GM19397 (cell line): ENCODE data around the gene UBR7.

Source experiments
- ATAC-seq: cut with Tn5 transposase; IDR thresholded peaks from one replicate; pipeline ENCODE4 v1.9.1; 2021; ENCODE audit warnings: mild to moderate bottlenecking, moderate library complexity; ENCODE audit not compliant: unreplicated experiment

UBR7 gene

DNA sequence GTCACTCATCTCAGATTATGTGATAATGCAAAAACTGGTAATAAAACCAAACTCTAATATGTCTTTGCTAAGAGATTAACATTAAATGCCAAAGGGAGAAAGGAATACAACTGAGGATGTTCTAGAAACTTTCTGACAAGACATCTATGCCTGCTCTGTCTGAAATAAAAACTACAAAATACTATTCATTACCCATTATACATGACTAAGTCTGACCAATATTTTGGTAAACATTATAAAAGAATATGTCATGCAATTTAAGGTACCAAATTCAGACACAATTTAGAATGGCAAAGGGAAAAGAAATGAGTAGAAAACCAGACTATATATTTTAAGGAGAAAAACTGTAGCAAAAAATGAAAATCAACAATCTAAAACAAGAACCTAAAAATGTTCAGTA, 39.5 kb downstream of the UBR7 start:
- ATAC-seq: no peak

DNA sequence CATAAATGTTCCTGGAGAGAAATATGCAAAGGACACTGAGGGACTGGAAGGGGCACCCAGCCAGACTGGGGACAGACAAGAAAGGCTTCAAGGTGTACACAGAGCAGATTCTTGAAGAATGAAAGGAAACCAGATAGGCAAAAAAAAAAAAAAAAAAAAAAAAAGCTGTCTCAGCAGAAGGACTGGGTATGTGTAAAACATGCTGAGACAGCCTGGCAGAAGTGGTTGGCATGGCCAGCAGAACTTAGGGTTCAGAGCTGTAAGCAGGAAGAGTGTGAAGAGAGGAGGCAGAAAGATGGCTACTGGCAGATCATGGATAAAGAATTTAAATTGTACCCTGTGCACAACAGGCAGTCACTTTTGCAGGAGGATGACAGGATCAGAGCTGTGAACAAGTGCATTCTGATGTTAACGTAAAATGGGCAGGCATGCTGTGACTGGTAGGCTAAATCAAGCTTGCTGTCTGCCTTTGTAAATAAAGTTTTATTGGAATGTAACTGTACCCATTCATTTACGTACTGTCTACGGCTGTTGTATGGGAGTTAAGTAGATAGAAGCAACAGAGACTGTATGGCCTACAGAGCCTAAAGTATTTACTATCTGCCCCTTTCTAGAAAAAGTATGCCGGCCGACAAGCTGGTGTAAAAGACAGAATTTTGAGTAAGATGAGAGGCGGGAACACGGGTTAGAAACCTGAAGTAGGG, 42.2 kb downstream of the UBR7 start:
- no peak for ATAC-seq

- ATAC-seq: no peak
Observed at GRCh38 chr14:93262446-93262845, 55.4 kb downstream of the UBR7 start.

- no peak for ATAC-seq
Observed at GRCh38 chr14:93263416-93263815, 56.4 kb downstream of the UBR7 start.

GRCh38 chr14:93266127-93266526, 59.1 kb downstream of the UBR7 start:
- ATAC-seq: no peak

DNA sequence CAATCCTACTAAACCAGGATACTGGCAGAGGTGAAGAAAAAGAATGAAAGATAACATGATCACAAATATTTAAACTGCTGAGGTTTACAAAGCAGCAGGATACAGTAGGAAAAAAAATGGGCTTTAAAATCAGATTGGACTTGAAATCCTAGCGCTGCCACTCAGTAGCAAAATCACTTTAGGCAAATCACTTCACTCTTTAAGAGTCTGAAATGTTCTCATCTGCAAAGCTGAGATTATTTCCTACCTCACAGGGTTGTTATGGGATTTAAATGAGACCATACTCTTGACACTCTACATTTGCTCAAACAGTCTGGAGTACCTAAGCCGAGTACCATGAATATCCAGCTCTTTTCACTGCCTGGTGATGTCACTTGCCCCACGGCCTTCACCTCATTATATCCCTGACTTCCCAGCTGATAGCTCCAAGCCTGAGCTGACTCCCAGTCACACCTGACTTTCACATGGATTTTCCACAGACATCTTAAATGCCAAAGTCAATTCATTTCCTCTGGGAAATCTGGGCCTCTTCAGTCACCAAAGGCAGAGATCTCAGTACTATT, 60.2 kb downstream of the UBR7 start:
- ATAC-seq: no peak

- ATAC-seq: no peak
Observed at GRCh38 chr14:93268406-93268805, 61.4 kb downstream of the UBR7 start.

DNA sequence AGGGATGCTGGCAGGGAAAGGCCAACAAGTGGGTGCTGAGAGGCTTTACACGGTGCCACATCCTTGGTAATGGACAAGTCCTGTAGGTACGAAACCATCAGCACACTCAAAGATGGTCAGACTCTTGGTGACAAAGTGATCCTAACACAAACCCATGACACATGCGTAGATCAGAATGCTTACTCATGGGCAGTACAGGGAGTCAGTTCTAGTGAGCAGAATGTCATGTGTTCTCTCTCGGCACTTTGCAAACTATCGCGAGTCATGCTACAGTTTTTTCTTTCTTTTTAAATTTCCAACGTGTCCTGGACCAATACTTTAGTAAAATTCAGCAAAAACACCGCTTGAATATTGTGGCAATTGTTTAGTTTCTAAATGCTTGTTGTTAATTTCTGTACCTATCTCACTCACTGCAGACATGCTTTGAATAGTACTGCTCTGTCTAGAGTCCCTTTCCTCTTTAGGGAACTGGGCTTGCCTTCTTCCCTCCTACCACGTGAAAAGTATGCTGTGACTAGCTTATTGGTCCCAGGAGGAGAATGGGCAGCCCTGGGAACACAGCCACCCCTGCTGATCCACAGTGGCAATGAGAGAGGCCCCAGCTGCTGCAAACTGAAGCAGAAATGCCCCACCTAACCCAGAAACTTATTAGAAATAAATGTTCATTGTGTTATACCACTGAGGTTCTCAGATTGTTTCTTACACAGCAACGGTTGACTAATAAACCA, 62.4 kb downstream of the UBR7 start:
- ATAC-seq: no peak

- no peak for ATAC-seq
Observed at GRCh38 chr14:93271111-93271510, 64.1 kb downstream of the UBR7 start.

- ATAC-seq: no peak
Observed at GRCh38 chr14:93274055-93274806, 67.2 kb downstream of the UBR7 start.

DNA sequence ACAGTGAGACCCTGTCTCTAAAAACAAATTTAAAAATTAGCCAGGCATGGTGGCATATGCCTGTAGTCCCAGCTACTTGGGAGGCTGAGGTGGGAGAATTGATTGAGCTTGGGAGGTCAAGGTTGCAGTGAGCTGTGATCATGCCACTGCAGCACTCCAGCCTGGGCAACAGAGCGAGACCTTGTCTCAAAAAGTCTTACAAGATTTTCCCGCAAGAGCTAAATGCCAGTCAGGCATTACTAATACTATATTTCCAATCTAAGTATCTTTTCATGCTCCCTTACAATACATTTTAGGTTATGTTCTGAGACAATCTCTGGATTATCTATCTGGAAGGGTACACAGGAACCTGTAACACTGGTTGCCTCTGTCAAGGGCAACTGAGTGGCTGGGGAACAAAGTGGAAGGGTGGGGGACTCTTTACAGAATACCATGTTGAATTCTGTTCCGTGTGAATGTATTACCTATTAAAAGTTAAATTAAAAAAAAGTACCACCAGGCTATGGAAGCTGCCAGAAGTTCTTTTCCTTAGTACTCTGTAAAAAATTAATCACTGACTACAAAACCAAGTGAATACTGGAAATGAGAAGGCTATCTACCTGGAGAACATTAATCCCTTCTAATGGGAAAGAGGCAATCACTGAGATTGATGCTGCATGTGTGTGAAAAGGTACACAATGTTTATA, 69.1 kb downstream of the UBR7 start:
- ATAC-seq: no peak
